ENCODE data around the gene KIF3A. TPM values are rescaled to one million over a fixed set of nuclear protein-coding genes. Genes with fewer than 3 reads are reported as not detected.
A peak's percentile ranks its signal among the peaks of the same experiment; 100 is the strongest.

KIF3A gene
- total RNA-seq, 6 experiments from 2014 or later: 1.3 to 4.2 (median 2.1) TPM

- Histone ChIP-seq H3K36me3 (no peaks in the 10 kb centered on the region), H3K27ac (no peak overlapping the region), H3K4me1 (no peaks in the 10 kb centered on the region), H3K9me3 (no peaks in the 10 kb centered on the region), H3K27me3 (no peaks in the 10 kb centered on the region), H3K4me3 (no peak overlapping the region)
- intact Hi-C loops (cut with DNase I): no loop called here
- WGBS (ENCODE audit: insufficient coverage, low coverage, low lambda C conversion rate, missing lambda C conversion rate): 94% methylated on average over 6 of the region's 15 CpGs
- no peak for TF ChIP-seq CTCF (IDR thresholded peaks at IDR 0.05)
- no peak for TF ChIP-seq POLR2A (IDR thresholded peaks at IDR 0.05)
- no peak for ATAC-seq
- DNase-seq: no peak
Measured at GRCh38 chr5:132679717-132680380, 57.5 kb downstream of the KIF3A start.

DNA sequence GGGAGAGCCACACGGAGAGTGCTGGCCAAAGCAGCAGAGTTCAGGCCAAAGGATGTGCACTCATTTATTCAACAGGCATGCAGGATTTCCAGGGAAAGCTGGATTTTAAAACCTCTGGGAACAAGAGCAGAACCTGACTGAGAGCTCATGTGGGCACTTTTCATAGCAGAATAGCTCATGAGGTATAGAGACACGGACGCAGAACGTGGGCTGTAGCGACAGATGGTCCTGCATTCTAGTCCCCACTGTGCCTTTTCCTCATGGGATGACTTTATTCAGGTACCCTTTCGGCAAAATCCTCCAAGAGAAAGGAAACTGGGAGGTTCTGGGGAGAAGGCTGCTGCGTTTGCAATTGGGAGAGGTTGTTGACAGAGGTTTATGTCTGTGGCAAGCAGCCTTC is 58.2 kb downstream of the KIF3A start:
- no peaks in the 10 kb centered on the region for H3K27me3 ChIP-seq
- H3K4me3 ChIP-seq: no peak overlapping the region
- TF ChIP-seq CTCF (IDR thresholded peaks at IDR 0.05) (no peak), POLR2A (IDR thresholded peaks at IDR 0.05) (no peak)
- no peaks in the 10 kb centered on the region for H3K36me3 ChIP-seq
- no peak overlapping the region for H3K27ac ChIP-seq
- intact Hi-C loops (cut with DNase I): no loop called here
- DNase-seq (no peak), ATAC-seq (no peak)
- H3K9me3 ChIP-seq: no peaks in the 10 kb centered on the region
- WGBS (ENCODE audit: insufficient coverage, low coverage, low lambda C conversion rate, missing lambda C conversion rate): 79% methylated on average over 7 of the region's 7 CpGs
- H3K4me1 ChIP-seq: no peaks in the 10 kb centered on the region

DNA sequence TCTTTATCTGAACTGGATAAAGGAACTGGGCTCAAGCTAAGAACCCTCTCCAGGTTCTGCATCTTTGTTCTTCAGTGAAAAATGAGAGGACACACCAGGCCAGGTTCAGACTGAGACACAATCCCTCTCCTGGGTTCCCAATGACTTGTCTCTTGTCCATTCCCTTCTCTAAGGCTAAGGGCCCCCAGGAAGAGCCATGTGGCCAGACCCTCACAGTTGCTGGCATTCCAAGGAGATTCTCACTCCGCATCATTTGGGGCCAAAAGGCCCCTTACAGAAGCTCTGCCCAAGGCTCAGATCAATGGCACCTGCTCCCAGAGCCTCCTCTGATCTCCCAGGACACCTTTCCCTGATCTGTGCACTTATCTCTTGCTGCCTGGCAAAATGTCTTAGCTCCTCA is 58.6 kb downstream of the KIF3A start:
- DNase-seq (no peak), ATAC-seq (no peak)
- Histone ChIP-seq H3K27me3 (no peaks in the 10 kb centered on the region), H3K9me3 (no peaks in the 10 kb centered on the region), H3K27ac (no peak overlapping the region), H3K36me3 (no peaks in the 10 kb centered on the region), H3K4me1 (no peaks in the 10 kb centered on the region), H3K4me3 (no peak overlapping the region)
- no peak for TF ChIP-seq CTCF (IDR thresholded peaks at IDR 0.05)
- TF ChIP-seq POLR2A (IDR thresholded peaks at IDR 0.05): no peak
- intact Hi-C loops (cut with DNase I): no loop called here
- no CpG with 5 or more reads among the region's 1 CpG for WGBS (ENCODE audit: insufficient coverage, low coverage, low lambda C conversion rate, missing lambda C conversion rate)

GRCh38 chr5:132677682-132678400 is 59.5 kb downstream of the KIF3A start:
- no peak overlapping the region for H3K27ac ChIP-seq
- 78% methylated on average over 13 of the region's 15 CpGs for WGBS (ENCODE audit: insufficient coverage, low coverage, low lambda C conversion rate, missing lambda C conversion rate)
- no peak for TF ChIP-seq POLR2A (IDR thresholded peaks at IDR 0.05)
- H3K9me3 ChIP-seq: no peaks in the 10 kb centered on the region
- intact Hi-C loops (cut with DNase I): no loop called here
- H3K36me3 ChIP-seq: no peaks in the 10 kb centered on the region
- no peaks in the 10 kb centered on the region for H3K27me3 ChIP-seq
- no peak overlapping the region for H3K4me3 ChIP-seq
- DNase-seq (no peak), ATAC-seq (no peak)
- H3K4me1 ChIP-seq: no peaks in the 10 kb centered on the region

GRCh38 chr5:132677191-132677590 is 60.2 kb downstream of the KIF3A start:
- 50% methylated on average over 6 of the region's 7 CpGs for WGBS (ENCODE audit: insufficient coverage, low coverage, low lambda C conversion rate, missing lambda C conversion rate)
- TF ChIP-seq CTCF (IDR thresholded peaks at IDR 0.05): no peak
- TF ChIP-seq POLR2A (IDR thresholded peaks at IDR 0.05): no peak
- intact Hi-C loops (cut with DNase I): no loop called here

More at GRCh38 chr5:132677191-132677590, 60.2 kb downstream of the KIF3A start:
- Histone ChIP-seq H3K27ac (no peak overlapping the region), H3K27me3 (no peaks in the 10 kb centered on the region), H3K4me1 (no peaks in the 10 kb centered on the region), H3K9me3 (no peaks in the 10 kb centered on the region), H3K36me3 (no peaks in the 10 kb centered on the region), H3K4me3 (no peak overlapping the region)
- DNase-seq: no peak
- ATAC-seq: peak in 3 of 4 donors; percentile 40 to 55 (median 43)
